K562 (cell line): ENCODE data around the gene SORT1. TPM values are rescaled to one million over a fixed set of nuclear protein-coding genes. Genes with fewer than 3 reads are reported as not detected.
A peak's percentile ranks its signal among the peaks of the same experiment; 100 is the strongest.

ENCODE experiments used
- CREBBP ChIP-seq: IDR thresholded peaks from one replicate; pipeline ENCODE4 v1.6.1; 2012; ENCODE audit warnings: low read depth, mild to moderate bottlenecking, control low read depth, inconsistent platforms, low read length
- DEAF1 ChIP-seq: fragments of 450-650 bp; formaldehyde crosslinking; IDR thresholded peaks from 2 replicates; pipeline ENCODE4 v1.4.0; 2020; ENCODE audit warnings: mild to moderate bottlenecking, moderate library complexity
- EP400 ChIP-seq: fragments of 450-650 bp; IDR thresholded peaks from 2 replicates; pipeline ENCODE4 v1.6.1; 2017; ENCODE audit warnings: antibody characterized with exemption, mild to moderate bottlenecking, moderate library complexity
- FOXA3 ChIP-seq, 2 experiments: fragments of 450-650 bp in 1 of 2; sonication (generic) in 1 of 2; formaldehyde crosslinking; IDR thresholded peaks in 1 of 2; conservative IDR thresholded peaks in 1 of 2; 2 replicates each; pipeline versions ENCODE4 v1.4.0 to v1.8.0; 2020 to 2022; ENCODE audit warnings: mild to moderate bottlenecking in 2 of 2, missing genetic modification reagents in 1 of 2
- GTF2B ChIP-seq: IDR thresholded peaks from 2 replicates; pipeline ENCODE4 v1.6.1; 2011; ENCODE audit not compliant: insufficient read length; ENCODE audit errors: extremely low read depth
- IFI16 ChIP-seq: fragments of 250-450 bp; sonication (Bioruptor Pico); IDR thresholded peaks from 2 replicates; pipeline ENCODE4 v2.1.2; 2022; ENCODE audit warnings: mild to moderate bottlenecking, inconsistent platforms
- KLF1 ChIP-seq: fragments of 450-650 bp; IDR thresholded peaks from 2 replicates; pipeline ENCODE4 v1.6.1; 2016; ENCODE audit warnings: missing genetic modification characterization, missing compliant biosample characterization
- NFE2L1 ChIP-seq: fragments of 450-650 bp; IDR thresholded peaks from 2 replicates; pipeline ENCODE4 v1.6.1; 2016; ENCODE audit warnings: missing genetic modification characterization, low read depth, mild to moderate bottlenecking, missing compliant biosample characterization, moderate library complexity, borderline replicate concordance
- OTX1 ChIP-seq: fragments of 450-650 bp; formaldehyde crosslinking; IDR thresholded peaks from 2 replicates; pipeline ENCODE4 v1.4.0; 2022; ENCODE audit warnings: mild to moderate bottlenecking
- SMARCA4 ChIP-seq: fragments of 450-650 bp; IDR thresholded peaks from 2 replicates; pipeline ENCODE4 v1.6.1; 2016
- THAP12 ChIP-seq: fragments of 250-450 bp; sonication (Bioruptor Pico); IDR thresholded peaks from 2 replicates; pipeline ENCODE4 v1.9.0; 2021; ENCODE audit warnings: mild to moderate bottlenecking, inconsistent platforms
- ZC3H4 ChIP-seq: sonication (generic); formaldehyde crosslinking; IDR thresholded peaks from 2 replicates; pipeline ENCODE4 v1.9.0; 2021; ENCODE audit warnings: missing genetic modification reagents, borderline replicate concordance
- ZNF830 ChIP-seq: fragments of 250-450 bp; sonication (Bioruptor Pico); IDR thresholded peaks from 2 replicates; pipeline ENCODE4 v1.5.0; 2021; ENCODE audit warnings: mild to moderate bottlenecking
- polyA plus RNA-seq, 8 experiments: library from polyadenylated mRNA; depleted of rRNA in 4 of 8; stranded (reverse) in 5 of 8; unstranded in 3 of 8; fragments of >200 nt; fragmentation: Nextera tagmentation in 2 of 8; fragmentation: Illumina TruSeq in 1 of 8; extraction: Ambion mirVana in 2 of 8; extraction: Trizol in 1 of 8; gene quantifications; 2 replicates each; pipeline versions ENCODE4 v1.2.1 to v1.2.3, GENCODE V29; 2011 to 2014; ENCODE audit warnings: inconsistent platforms in 1 of 8, missing spikeins in 1 of 8
- total RNA-seq, 7 experiments: library from RNA; depleted of rRNA in 6 of 7; stranded (reverse); fragments of >200 nt in 6 of 7; fragmentation: Illumina TruSeq in 2 of 7; extraction: Trizol in 2 of 7; gene quantifications; 2 replicates each; pipeline versions ENCODE4 v1.2.1 to v1.2.3, GENCODE V29; 2011 to 2021; ENCODE audit warnings: low replicate concordance in 1 of 7
- TF ChIP-seq, protein P1 (sequence below): sonication (generic); formaldehyde crosslinking; IDR thresholded peaks from 2 replicates; pipeline ENCODE4 v1.8.0; 2022; ENCODE audit warnings: missing genetic modification reagents, mild to moderate bottlenecking, borderline replicate concordance
- TF ChIP-seq, protein P2 (sequence below): sonication (generic); formaldehyde crosslinking; IDR thresholded peaks from 2 replicates; pipeline ENCODE4 v1.8.0; 2022; ENCODE audit warnings: mild to moderate bottlenecking, missing genetic modification reagents
- TF ChIP-seq, protein P3 (sequence below): fragments of 250-450 bp; sonication (Bioruptor Pico); IDR thresholded peaks from 2 replicates; pipeline ENCODE4 v1.8.0; 2022; ENCODE audit warnings: inconsistent platforms, mild to moderate bottlenecking, moderate library complexity, borderline replicate concordance
- TF ChIP-seq, protein P4 (sequence below): fragments of 200-800 bp; sonication (Bioruptor generic); IDR thresholded peaks from 2 replicates; pipeline ENCODE4 v1.6.1; 2017; ENCODE audit warnings: missing genetic modification characterization, missing compliant biosample characterization

Gene SORT1
- total and polyA plus RNA-seq, 9 of the 15 experiments (the other 6 are each of a cell fraction or from before 2014, with no cell fraction given): 27.4 to 112 (median 65.0) TPM

DNA sequence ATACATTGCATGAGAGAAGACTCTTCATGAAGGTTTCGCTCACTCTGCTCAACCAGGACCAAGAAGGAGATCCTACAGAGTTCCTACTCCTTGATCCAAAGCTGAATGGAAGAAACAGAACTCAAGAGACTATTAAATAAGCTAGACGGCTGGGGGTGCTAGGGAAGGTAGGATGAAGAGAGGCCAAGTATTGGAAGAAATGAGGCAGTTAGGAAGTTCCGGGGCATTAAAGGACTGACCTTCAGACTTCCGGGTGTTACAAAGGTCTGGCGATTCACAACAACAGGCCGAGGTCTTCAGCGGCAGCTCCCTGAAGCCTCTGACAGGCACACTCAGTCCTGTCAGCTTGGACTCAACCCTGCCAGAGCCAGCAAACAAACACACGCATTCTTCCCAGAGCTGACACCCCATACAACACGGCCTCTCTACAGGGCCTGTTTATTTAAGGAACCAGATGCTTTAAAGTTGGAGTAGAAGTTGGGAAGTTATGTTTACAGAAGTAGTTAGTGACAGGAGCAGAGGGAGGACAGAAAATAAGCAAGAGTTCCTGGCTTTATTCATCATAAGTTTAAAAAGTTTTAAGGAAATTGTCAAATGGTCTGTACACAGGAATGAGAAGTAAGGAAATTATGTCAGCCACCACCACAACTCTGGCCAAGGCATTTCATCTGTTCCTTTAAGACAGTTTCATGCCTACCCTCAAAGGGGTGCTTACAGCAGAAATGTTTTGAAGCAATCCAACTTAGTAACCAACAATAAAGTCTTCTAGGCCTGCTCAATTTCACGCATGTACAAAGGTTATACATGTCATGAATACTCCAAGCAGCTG, 4.7 kb downstream of the SORT1 start (continued):
- TF ChIP-seq, protein P1, sequence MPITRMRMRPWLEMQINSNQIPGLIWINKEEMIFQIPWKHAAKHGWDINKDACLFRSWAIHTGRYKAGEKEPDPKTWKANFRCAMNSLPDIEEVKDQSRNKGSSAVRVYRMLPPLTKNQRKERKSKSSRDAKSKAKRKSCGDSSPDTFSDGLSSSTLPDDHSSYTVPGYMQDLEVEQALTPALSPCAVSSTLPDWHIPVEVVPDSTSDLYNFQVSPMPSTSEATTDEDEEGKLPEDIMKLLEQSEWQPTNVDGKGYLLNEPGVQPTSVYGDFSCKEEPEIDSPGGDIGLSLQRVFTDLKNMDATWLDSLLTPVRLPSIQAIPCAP: no peak
- TF ChIP-seq ZC3H4 (CRISPR knock-in tag) (no peak), ZNF830 (CRISPR knock-in tag) (no peak), SMARCA4 (0 out of 2 replicates have a peak, but pooled peaks have one; percentile 25), THAP12 (no peak), GTF2B (no peak), KLF1 (no peak), OTX1 (no peak), FOXA3 (CRISPR knock-in tag; conservative IDR thresholded peaks at IDR 0.05 in 1 of 2, IDR thresholded peaks at IDR 0.05 in 1 of 2) (peak in 1 of 2 experiments; percentile 45; a peak in 1 of 4 replicates), DEAF1 (CRISPR knock-in tag) (no peak), NFE2L1 (tag) (no peak), IFI16 (CRISPR knock-in tag) (no peak), CREBBP (no peak), EP400 (peak; percentile 52)
- TF ChIP-seq, protein P2, sequence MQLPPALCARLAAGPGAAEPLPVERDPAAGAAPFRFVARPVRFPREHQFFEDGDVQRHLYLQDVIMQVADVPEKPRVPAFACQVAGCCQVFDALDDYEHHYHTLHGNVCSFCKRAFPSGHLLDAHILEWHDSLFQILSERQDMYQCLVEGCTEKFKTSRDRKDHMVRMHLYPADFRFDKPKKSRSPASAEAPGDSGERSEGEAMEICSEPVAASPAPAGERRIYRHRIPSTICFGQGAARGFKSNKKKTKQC (CRISPR knock-in tag): no peak
- TF ChIP-seq, protein P3, sequence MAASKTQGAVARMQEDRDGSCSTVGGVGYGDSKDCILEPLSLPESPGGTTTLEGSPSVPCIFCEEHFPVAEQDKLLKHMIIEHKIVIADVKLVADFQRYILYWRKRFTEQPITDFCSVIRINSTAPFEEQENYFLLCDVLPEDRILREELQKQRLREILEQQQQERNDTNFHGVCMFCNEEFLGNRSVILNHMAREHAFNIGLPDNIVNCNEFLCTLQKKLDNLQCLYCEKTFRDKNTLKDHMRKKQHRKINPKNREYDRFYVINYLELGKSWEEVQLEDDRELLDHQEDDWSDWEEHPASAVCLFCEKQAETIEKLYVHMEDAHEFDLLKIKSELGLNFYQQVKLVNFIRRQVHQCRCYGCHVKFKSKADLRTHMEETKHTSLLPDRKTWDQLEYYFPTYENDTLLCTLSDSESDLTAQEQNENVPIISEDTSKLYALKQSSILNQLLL (CRISPR knock-in tag): no peak
- TF ChIP-seq, protein P4, sequence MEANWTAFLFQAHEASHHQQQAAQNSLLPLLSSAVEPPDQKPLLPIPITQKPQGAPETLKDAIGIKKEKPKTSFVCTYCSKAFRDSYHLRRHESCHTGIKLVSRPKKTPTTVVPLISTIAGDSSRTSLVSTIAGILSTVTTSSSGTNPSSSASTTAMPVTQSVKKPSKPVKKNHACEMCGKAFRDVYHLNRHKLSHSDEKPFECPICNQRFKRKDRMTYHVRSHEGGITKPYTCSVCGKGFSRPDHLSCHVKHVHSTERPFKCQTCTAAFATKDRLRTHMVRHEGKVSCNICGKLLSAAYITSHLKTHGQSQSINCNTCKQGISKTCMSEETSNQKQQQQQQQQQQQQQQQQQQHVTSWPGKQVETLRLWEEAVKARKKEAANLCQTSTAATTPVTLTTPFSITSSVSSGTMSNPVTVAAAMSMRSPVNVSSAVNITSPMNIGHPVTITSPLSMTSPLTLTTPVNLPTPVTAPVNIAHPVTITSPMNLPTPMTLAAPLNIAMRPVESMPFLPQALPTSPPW: no peak
